ENCODE data around the gene SNTA1. TPM values are rescaled to one million over a fixed set of nuclear protein-coding genes. Genes with fewer than 3 reads are reported as not detected.
A peak's percentile ranks its signal among the peaks of the same experiment; 100 is the strongest.
"Not testable (repeated sequence)": the region's sequence is repeated elsewhere in the genome, so short reads cannot be mapped to it uniquely, and the experiment has no call there.

The SNTA1 gene
- total RNA-seq, 1 donor from 2014 or later: 7.1 TPM

DNA sequence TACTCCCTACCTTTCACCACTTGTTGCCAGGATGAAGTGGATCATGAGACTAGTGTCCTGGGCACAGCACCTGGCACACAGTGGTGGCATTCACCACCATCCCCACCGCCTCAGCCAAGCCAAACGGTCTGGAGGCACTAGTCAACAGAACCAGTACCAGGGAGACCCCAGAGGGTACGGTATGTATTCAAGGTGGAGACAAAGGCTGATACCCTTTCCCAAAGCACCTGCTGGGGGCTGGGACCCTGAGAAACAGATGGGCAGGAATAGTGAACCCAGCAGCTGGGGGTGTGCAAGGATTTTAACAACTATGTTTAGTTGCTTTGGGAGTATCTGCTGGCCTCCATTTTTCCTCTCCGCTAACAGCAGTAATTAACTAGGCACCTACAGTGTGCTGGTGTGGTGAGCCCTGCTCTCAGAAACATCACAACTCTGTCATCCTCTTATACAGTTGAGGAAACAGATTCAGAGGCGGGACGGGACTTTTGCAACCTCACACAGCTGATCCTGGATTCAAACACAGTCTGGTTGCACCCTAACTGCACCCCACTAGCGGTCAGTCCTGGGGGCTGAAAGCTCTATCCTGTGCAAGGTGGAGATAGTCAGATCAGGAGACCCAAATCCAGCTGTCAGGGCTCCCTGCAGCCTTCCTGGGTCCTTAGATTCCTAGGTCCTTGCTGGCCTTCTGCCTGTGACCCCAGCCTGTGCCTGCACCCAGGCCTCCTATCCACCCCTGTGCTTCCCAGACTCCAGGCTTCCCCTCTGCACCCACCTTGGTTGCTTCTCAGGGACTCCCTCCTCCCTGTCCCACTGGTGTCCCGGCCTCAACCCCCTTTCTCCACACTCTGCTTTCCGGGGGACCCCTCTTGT is 1.2 kb downstream of the SNTA1 start:
- no peak overlapping the region for H2AFZ ChIP-seq (ENCODE audit: low read depth, low read length)
- no peak overlapping the region for H3K27ac ChIP-seq (ENCODE audit: low read depth, low read length)
- no peak for FAIRE-seq
- H3K79me2 ChIP-seq (ENCODE audit: insufficient read depth, low read length): no peaks in the 10 kb centered on the region
- H3K36me3 ChIP-seq (ENCODE audit: insufficient read depth, low read length): no peaks in the 10 kb centered on the region
- no peak for TF ChIP-seq EZH2 (IDR thresholded peaks at IDR 0.05; ENCODE audit: insufficient read depth, low read length)
- TF ChIP-seq, protein P1, sequence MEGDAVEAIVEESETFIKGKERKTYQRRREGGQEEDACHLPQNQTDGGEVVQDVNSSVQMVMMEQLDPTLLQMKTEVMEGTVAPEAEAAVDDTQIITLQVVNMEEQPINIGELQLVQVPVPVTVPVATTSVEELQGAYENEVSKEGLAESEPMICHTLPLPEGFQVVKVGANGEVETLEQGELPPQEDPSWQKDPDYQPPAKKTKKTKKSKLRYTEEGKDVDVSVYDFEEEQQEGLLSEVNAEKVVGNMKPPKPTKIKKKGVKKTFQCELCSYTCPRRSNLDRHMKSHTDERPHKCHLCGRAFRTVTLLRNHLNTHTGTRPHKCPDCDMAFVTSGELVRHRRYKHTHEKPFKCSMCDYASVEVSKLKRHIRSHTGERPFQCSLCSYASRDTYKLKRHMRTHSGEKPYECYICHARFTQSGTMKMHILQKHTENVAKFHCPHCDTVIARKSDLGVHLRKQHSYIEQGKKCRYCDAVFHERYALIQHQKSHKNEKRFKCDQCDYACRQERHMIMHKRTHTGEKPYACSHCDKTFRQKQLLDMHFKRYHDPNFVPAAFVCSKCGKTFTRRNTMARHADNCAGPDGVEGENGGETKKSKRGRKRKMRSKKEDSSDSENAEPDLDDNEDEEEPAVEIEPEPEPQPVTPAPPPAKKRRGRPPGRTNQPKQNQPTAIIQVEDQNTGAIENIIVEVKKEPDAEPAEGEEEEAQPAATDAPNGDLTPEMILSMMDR (IDR thresholded peaks at IDR 0.05; ENCODE audit: insufficient read depth, low read depth, low read length): no peak
- no peak for DNase-seq (ENCODE audit: low read depth)
- Mint-ChIP-seq H3K36me3 (ENCODE audit: low read depth, unreplicated experiment) (no peaks in the 10 kb centered on the region), H3K4me1 (ENCODE audit: low read depth, unreplicated experiment) (peaks cover 4% of the 10 kb centered on the region), H3K9me3 (ENCODE audit: unreplicated experiment) (no peaks in the 10 kb centered on the region), H3K27me3 (ENCODE audit: low read depth, unreplicated experiment) (peaks cover 9% of the 10 kb centered on the region), H3K27ac (ENCODE audit: unreplicated experiment) (no peak overlapping the region), H3K4me3 (ENCODE audit: unreplicated experiment) (peak overlapping the region; percentile 80)
- peak overlapping the region; percentile 58 for H3K4me3 ChIP-seq (ENCODE audit: insufficient read depth, low read depth, low read length)
- no peaks in the 10 kb centered on the region for H4K20me1 ChIP-seq (ENCODE audit: insufficient read depth, low read length)
- H3K9me3 ChIP-seq (ENCODE audit: insufficient read depth, low read depth, low read length): no peaks in the 10 kb centered on the region
- no peaks in the 10 kb centered on the region for H3K27me3 ChIP-seq (ENCODE audit: insufficient read depth, low read length)
- peak overlapping the region; percentile 67 for H3K9ac ChIP-seq (ENCODE audit: low read length)
- H3K4me1 ChIP-seq (ENCODE audit: insufficient read depth, low read length): peaks cover 9% of the 10 kb centered on the region
- H3K4me2 ChIP-seq (ENCODE audit: low read length): peak overlapping the region; percentile 91

DNA sequence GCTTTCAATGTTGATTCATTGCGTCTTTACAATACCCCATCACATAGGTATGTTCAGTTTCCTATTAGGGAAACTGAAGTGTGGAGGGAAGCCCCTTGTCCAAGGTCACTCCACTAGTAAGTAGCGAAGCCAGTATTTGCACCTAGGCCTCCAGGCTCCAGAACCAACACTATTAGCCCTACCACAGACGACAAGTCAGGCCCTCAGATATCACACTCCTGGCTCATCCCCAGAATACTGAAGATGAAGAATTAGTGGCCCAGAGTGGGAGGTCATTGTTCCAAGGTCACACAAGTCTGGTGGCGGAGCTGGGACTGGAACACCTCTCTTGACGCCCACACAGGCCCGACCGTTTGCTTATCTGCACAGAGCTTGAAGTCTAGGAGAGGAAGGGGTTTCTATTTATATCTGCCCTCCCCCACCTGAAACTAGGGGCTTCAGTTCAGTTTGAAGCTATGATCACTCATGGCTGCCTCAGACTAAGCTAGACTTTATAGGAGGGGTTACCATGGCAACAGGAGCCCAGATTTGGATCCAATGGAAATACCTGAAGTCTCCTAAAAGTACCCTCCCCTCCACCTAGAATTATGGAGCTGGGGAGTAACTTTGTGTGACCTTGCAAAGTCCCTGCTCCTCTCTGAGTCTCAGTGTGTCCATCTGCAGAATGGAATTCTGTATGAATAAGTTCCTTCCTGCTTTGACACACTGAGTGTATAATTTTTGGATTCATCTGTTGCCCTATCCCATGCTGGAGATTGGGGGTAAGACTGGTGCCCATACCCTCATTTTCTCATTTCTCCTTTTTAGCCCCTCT is 2.2 kb downstream of the SNTA1 start:
- Histone ChIP-seq H3K27ac (ENCODE audit: low read depth, low read length) (no peak overlapping the region), H3K4me3 (ENCODE audit: insufficient read depth, low read depth, low read length) (no peak overlapping the region), H3K9me3 (ENCODE audit: insufficient read depth, low read depth, low read length) (no peaks in the 10 kb centered on the region), H3K9ac (ENCODE audit: low read length) (no peak overlapping the region), H2AFZ (ENCODE audit: low read depth, low read length) (no peak overlapping the region), H3K27me3 (ENCODE audit: insufficient read depth, low read length) (no peaks in the 10 kb centered on the region), H3K4me2 (ENCODE audit: low read length) (no peak overlapping the region), H4K20me1 (ENCODE audit: insufficient read depth, low read length) (no peaks in the 10 kb centered on the region), H3K79me2 (ENCODE audit: insufficient read depth, low read length) (no peaks in the 10 kb centered on the region), H3K36me3 (ENCODE audit: insufficient read depth, low read length) (no peaks in the 10 kb centered on the region), H3K4me1 (ENCODE audit: insufficient read depth, low read length) (peaks cover 9% of the 10 kb centered on the region)
- H3K27me3 Mint-ChIP-seq (ENCODE audit: low read depth, unreplicated experiment): peaks cover 9% of the 10 kb centered on the region
- H3K4me3 Mint-ChIP-seq (ENCODE audit: unreplicated experiment): peak overlapping the region; percentile 64
- H3K9me3 Mint-ChIP-seq (ENCODE audit: unreplicated experiment): no peaks in the 10 kb centered on the region
- DNase-seq (ENCODE audit: low read depth) (no peak), FAIRE-seq (no peak)
- H3K27ac Mint-ChIP-seq (ENCODE audit: unreplicated experiment): no peak overlapping the region
- TF ChIP-seq, protein P1 (IDR thresholded peaks at IDR 0.05; ENCODE audit: insufficient read depth, low read depth, low read length): no peak
- no peak for TF ChIP-seq EZH2 (IDR thresholded peaks at IDR 0.05; ENCODE audit: insufficient read depth, low read length)
- no peaks in the 10 kb centered on the region for H3K36me3 Mint-ChIP-seq (ENCODE audit: low read depth, unreplicated experiment)
- peaks cover 4% of the 10 kb centered on the region for H3K4me1 Mint-ChIP-seq (ENCODE audit: low read depth, unreplicated experiment)

DNA sequence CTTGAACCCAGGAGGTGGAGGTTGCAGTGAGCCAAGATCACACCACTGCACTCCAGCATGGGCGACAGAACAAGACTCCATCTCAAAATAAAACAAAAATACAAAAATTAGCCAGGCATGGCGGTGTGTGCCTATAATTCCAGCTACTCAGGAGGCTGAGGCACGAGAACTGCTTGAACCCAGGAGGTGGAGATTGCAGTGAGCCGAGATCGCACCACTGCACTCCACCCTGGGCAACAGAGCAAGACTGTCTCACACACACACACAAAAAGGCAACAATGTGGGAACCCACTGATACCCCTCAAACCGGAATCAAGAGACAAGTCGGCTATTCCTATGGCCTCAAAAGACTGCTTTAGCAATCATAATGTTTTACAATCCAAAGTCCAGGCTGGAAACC is 3.0 kb downstream of the SNTA1 start:
- not testable (repeated sequence) for H3K27me3 Mint-ChIP-seq (ENCODE audit: low read depth, unreplicated experiment); H3K9me3 ChIP-seq (ENCODE audit: insufficient read depth, low read depth, low read length); H3K9me3 Mint-ChIP-seq (ENCODE audit: unreplicated experiment); H3K36me3 ChIP-seq (ENCODE audit: insufficient read depth, low read length); H3K27ac ChIP-seq (ENCODE audit: low read depth, low read length); H4K20me1 ChIP-seq (ENCODE audit: insufficient read depth, low read length); H2AFZ ChIP-seq (ENCODE audit: low read depth, low read length); H3K79me2 ChIP-seq (ENCODE audit: insufficient read depth, low read length); H3K36me3 Mint-ChIP-seq (ENCODE audit: low read depth, unreplicated experiment); H3K4me3 ChIP-seq (ENCODE audit: insufficient read depth, low read depth, low read length); H3K4me3 Mint-ChIP-seq (ENCODE audit: unreplicated experiment); FAIRE-seq; H3K4me1 Mint-ChIP-seq (ENCODE audit: low read depth, unreplicated experiment); H3K9ac ChIP-seq (ENCODE audit: low read length); H3K4me2 ChIP-seq (ENCODE audit: low read length); H3K27me3 ChIP-seq (ENCODE audit: insufficient read depth, low read length); DNase-seq (ENCODE audit: low read depth); H3K4me1 ChIP-seq (ENCODE audit: insufficient read depth, low read length); H3K27ac Mint-ChIP-seq (ENCODE audit: unreplicated experiment)

All from astrocyte (in vitro differentiated cells and primary cell).